Activated CD4-positive, alpha-beta T cell treated with anti-CD3 and anti-CD28 coated beads, Interleukin-2, amount 10 ng/mL, durations not matched to agents 7 days and 5 days (primary cell): ENCODE measurements around the gene CNGB1. TPM values are rescaled to one million over a fixed set of nuclear protein-coding genes. Genes with fewer than 3 reads are reported as not detected.
"Not testable (repeated sequence)": the region's sequence is repeated elsewhere in the genome, so short reads cannot be mapped to it uniquely, and the experiment has no call there.

Experiments used
- CTCF ChIA-PET: fragments of 350-600 bp; sonication (Branson Sonifier 250); formaldehyde crosslinking; loops from one replicate; lab custom pipeline; 2021; ENCODE audit warnings: antibody characterized with exemption; lab: Charles Lee
- POLR2A ChIA-PET: fragments of 350-600 bp; sonication (Branson Sonifier 250); formaldehyde crosslinking; loops from one replicate; lab custom pipeline; 2021; ENCODE audit warnings: antibody characterized with exemption; lab: Charles Lee
- DNase-seq: peaks from one replicate; pipeline ENCODE4 v3.0.0-alpha.2; 2020
- H3K27ac Mint-ChIP-seq: one replicate; pipeline ENCODE4 v1.8.0; 2021; ENCODE audit warnings: mild to moderate bottlenecking, moderate library complexity, mixed read lengths
- H3K27me3 Mint-ChIP-seq: one replicate; pipeline ENCODE4 v1.8.0; 2021; ENCODE audit warnings: mixed read lengths
- H3K36me3 Mint-ChIP-seq: one replicate; pipeline ENCODE4 v1.8.0; 2021; ENCODE audit warnings: low read depth, mixed read lengths
- H3K4me1 Mint-ChIP-seq: one replicate; pipeline ENCODE4 v1.8.0; 2021; ENCODE audit warnings: mixed read lengths
- H3K4me3 Mint-ChIP-seq: one replicate; pipeline ENCODE4 v1.8.0; 2021; ENCODE audit warnings: mild to moderate bottlenecking, moderate library complexity, mixed read lengths
- H3K9me3 Mint-ChIP-seq: one replicate; pipeline ENCODE4 v1.8.0; 2021; ENCODE audit warnings: mixed read lengths
- total RNA-seq, 2 experiments: library from RNA; stranded (reverse); gene quantifications; one replicate each; pipeline ENCODE4 v1.2.3, GENCODE V29; 2021

The CNGB1 gene
- total RNA-seq, 2 experiments from 2014 or later = not detected

GRCh38 chr16:57899771-57900661 lies 70.9 kb downstream of the CNGB1 start:
- CTCF ChIA-PET = interaction anchor here (0.6 to 2.4 kb wide), 4 partner anchors 17 to 377 kb away, joined by 4 to 9 read pairs (median 4); partner anchors contain the start of gene ZNF319
- POLR2A ChIA-PET = no interaction called here
- Mint-ChIP-seq H3K27ac (no peak overlapping the region), H3K4me3 (no peak overlapping the region), H3K27me3 (no peaks in the 10 kb centered on the region), H3K9me3 (no peaks in the 10 kb centered on the region), H3K4me1 (peaks cover 3% of the 10 kb centered on the region), H3K36me3 (no peaks in the 10 kb centered on the region)
- peak; percentile 81 for DNase-seq

- no peak for DNase-seq
- Mint-ChIP-seq H3K27ac (no peak overlapping the region), H3K36me3 (no peaks in the 10 kb centered on the region), H3K9me3 (no peaks in the 10 kb centered on the region), H3K27me3 (peaks cover 1% of the 10 kb centered on the region), H3K4me1 (peaks cover 13% of the 10 kb centered on the region), H3K4me3 (no peak overlapping the region)
- ChIA-PET POLR2A (no interaction called here), CTCF (interaction anchor here (0.7 to 2.4 kb wide), 6 partner anchors 16 to 112 kb away, joined by 3 to 9 read pairs (median 4); partner anchors contain the start of genes USB1 and ZNF319)
Measured at GRCh38 chr16:57898961-57899360, 72.0 kb downstream of the CNGB1 start.

- Mint-ChIP-seq H3K4me1 (peaks cover 14% of the 10 kb centered on the region), H3K27ac (no peak overlapping the region), H3K27me3 (peaks cover 3% of the 10 kb centered on the region), H3K4me3 (no peak overlapping the region), H3K36me3 (no peaks in the 10 kb centered on the region), H3K9me3 (no peaks in the 10 kb centered on the region)
- DNase-seq = no peak
- ChIA-PET POLR2A (interaction anchor here (0.7 kb wide), 1 partner anchor 101 kb away, joined by 3 read pairs; no protein-coding TSS in a partner anchor), CTCF (interaction anchor here (1.0 to 2.4 kb wide), 2 partner anchors 15 to 64 kb away, joined by 5 to 9 read pairs; no protein-coding TSS in a partner anchor)
Measured at GRCh38 chr16:57897996-57898395, 72.9 kb downstream of the CNGB1 start.

GRCh38 chr16:57897053-57897784 lies 73.7 kb downstream of the CNGB1 start:
- Mint-ChIP-seq H3K4me3 (no peak overlapping the region), H3K27me3 (peaks cover 7% of the 10 kb centered on the region), H3K36me3 (no peaks in the 10 kb centered on the region), H3K27ac (no peak overlapping the region), H3K9me3 (no peaks in the 10 kb centered on the region), H3K4me1 (peaks cover 14% of the 10 kb centered on the region)
- no peak for DNase-seq
- CTCF ChIA-PET = interaction anchor here (0.6 kb wide), 2 partner anchors 90 to 1123 kb away, joined by 3 to 4 read pairs; no protein-coding TSS in a partner anchor
- POLR2A ChIA-PET = interaction anchor here (0.7 kb wide), 1 partner anchor 101 kb away, joined by 3 read pairs; no protein-coding TSS in a partner anchor

- POLR2A ChIA-PET, H3K36me3 Mint-ChIP-seq, H3K9me3 Mint-ChIP-seq, DNase-seq, CTCF ChIA-PET, H3K4me3 Mint-ChIP-seq, H3K27ac Mint-ChIP-seq: not testable (repeated sequence)
- Mint-ChIP-seq H3K4me1 (peaks cover 14% of the 10 kb centered on the region), H3K27me3 (peaks cover 10% of the 10 kb centered on the region)
Measured at GRCh38 chr16:57895081-57895547, 75.8 kb downstream of the CNGB1 start.

GRCh38 chr16:57894390-57895080 lies 76.4 kb downstream of the CNGB1 start:
- no peak for DNase-seq
- Mint-ChIP-seq H3K27me3 (peaks cover 10% of the 10 kb centered on the region), H3K9me3 (no peaks in the 10 kb centered on the region), H3K4me3 (no peak overlapping the region), H3K36me3 (no peaks in the 10 kb centered on the region), H3K27ac (no peak overlapping the region), H3K4me1 (peaks cover 11% of the 10 kb centered on the region)
- CTCF ChIA-PET = no interaction called here
- POLR2A ChIA-PET = no interaction called here

- no peak overlapping the region for H3K27ac Mint-ChIP-seq
- H3K27me3 Mint-ChIP-seq = peaks cover 10% of the 10 kb centered on the region
- H3K36me3 Mint-ChIP-seq = no peaks in the 10 kb centered on the region
- ChIA-PET POLR2A (no interaction called here), CTCF (interaction anchor here (1.0 kb wide), 1 partner anchor 357 kb away, joined by 3 read pairs; no protein-coding TSS in a partner anchor)
- no peaks in the 10 kb centered on the region for H3K9me3 Mint-ChIP-seq
- no peak overlapping the region for H3K4me3 Mint-ChIP-seq
- peaks cover 11% of the 10 kb centered on the region for H3K4me1 Mint-ChIP-seq
- no peak for DNase-seq
Measured at GRCh38 chr16:57893559-57894389, 77.2 kb downstream of the CNGB1 start.

GRCh38 chr16:57893217-57893558 lies 77.7 kb downstream of the CNGB1 start:
- H3K27me3 Mint-ChIP-seq = peaks cover 10% of the 10 kb centered on the region
- CTCF ChIA-PET = interaction anchor here (1.0 kb wide), 2 partner anchors 23 to 358 kb away, joined by 3 read pairs; no protein-coding TSS in a partner anchor

GRCh38 chr16:57892447-57893096 lies 78.4 kb downstream of the CNGB1 start:
- Mint-ChIP-seq H3K4me3 (no peak overlapping the region), H3K9me3 (no peaks in the 10 kb centered on the region), H3K27me3 (peaks cover 12% of the 10 kb centered on the region), H3K36me3 (no peaks in the 10 kb centered on the region), H3K4me1 (peaks cover 11% of the 10 kb centered on the region), H3K27ac (no peak overlapping the region)
- ChIA-PET POLR2A (no interaction called here), CTCF (interaction anchor here (1.0 to 1.1 kb wide), 4 partner anchors 9 to 358 kb away, joined by 3 read pairs; no protein-coding TSS in a partner anchor)
- DNase-seq = no peak

More at GRCh38 chr16:57893217-57893558, 77.7 kb downstream of the CNGB1 start:
- H3K4me3 Mint-ChIP-seq = no peak overlapping the region
- no peak for DNase-seq
- H3K9me3 Mint-ChIP-seq = no peaks in the 10 kb centered on the region
- no peak overlapping the region for H3K27ac Mint-ChIP-seq
- POLR2A ChIA-PET = no interaction called here
- H3K4me1 Mint-ChIP-seq = peaks cover 11% of the 10 kb centered on the region
- H3K36me3 Mint-ChIP-seq = no peaks in the 10 kb centered on the region

GRCh38 chr16:57892041-57892440 lies 78.9 kb downstream of the CNGB1 start:
- peaks cover 11% of the 10 kb centered on the region for H3K4me1 Mint-ChIP-seq
- no peaks in the 10 kb centered on the region for H3K9me3 Mint-ChIP-seq
- CTCF ChIA-PET = interaction anchor here (1.0 to 1.1 kb wide), 3 partner anchors 8 to 25 kb away, joined by 3 read pairs; no protein-coding TSS in a partner anchor
- no peak overlapping the region for H3K4me3 Mint-ChIP-seq
- DNase-seq = no peak
- H3K27me3 Mint-ChIP-seq = peaks cover 15% of the 10 kb centered on the region
- H3K27ac Mint-ChIP-seq = no peak overlapping the region
- no peaks in the 10 kb centered on the region for H3K36me3 Mint-ChIP-seq
- POLR2A ChIA-PET = no interaction called here

- H3K36me3 Mint-ChIP-seq = no peaks in the 10 kb centered on the region
- no peak overlapping the region for H3K27ac Mint-ChIP-seq
- H3K27me3 Mint-ChIP-seq = peaks cover 21% of the 10 kb centered on the region
- ChIA-PET CTCF (no interaction called here), POLR2A (no interaction called here)
- H3K4me1 Mint-ChIP-seq = peaks cover 11% of the 10 kb centered on the region
- H3K9me3 Mint-ChIP-seq = no peaks in the 10 kb centered on the region
- DNase-seq = no peak
- no peak overlapping the region for H3K4me3 Mint-ChIP-seq
Measured at GRCh38 chr16:57890752-57891111, 80.2 kb downstream of the CNGB1 start.
